Hepatocyte (in vitro differentiated cells): ENCODE measurements around the gene ZNF407.

Source experiments
- CTCF ChIP-seq: fragments of 200-600 bp; sonication (generic); IDR thresholded peaks from 2 replicates; pipeline ENCODE4 v1.5.1; 2016; ENCODE audit warnings: antibody characterized with exemption, mild to moderate bottlenecking; ENCODE audit not compliant: poor library complexity
- EZH2 ChIP-seq: fragments of 200-600 bp; sonication (generic); IDR thresholded peaks from 2 replicates; pipeline ENCODE4 v1.6.1; 2016; ENCODE audit warnings: antibody characterized with exemption, mild to moderate bottlenecking, borderline replicate concordance

GRCh38 chr18:74800098-74800497 lies 202.4 kb downstream of the ZNF407 start:
- TF ChIP-seq CTCF = no peak
- no peak for TF ChIP-seq EZH2
